Measurements from ENCODE around the gene UNC13D. TPM values are rescaled to one million over a fixed set of nuclear protein-coding genes. Genes with fewer than 3 reads are reported as not detected.
"Not testable (repeated sequence)": the region's sequence is repeated elsewhere in the genome, so short reads cannot be mapped to it uniquely, and the experiment has no call there.

Gene UNC13D
- total RNA-seq (2014; rRNA removed; shearing (Covaris generic)) = 4.2 and 7.2 TPM in 2 replicates

DNA sequence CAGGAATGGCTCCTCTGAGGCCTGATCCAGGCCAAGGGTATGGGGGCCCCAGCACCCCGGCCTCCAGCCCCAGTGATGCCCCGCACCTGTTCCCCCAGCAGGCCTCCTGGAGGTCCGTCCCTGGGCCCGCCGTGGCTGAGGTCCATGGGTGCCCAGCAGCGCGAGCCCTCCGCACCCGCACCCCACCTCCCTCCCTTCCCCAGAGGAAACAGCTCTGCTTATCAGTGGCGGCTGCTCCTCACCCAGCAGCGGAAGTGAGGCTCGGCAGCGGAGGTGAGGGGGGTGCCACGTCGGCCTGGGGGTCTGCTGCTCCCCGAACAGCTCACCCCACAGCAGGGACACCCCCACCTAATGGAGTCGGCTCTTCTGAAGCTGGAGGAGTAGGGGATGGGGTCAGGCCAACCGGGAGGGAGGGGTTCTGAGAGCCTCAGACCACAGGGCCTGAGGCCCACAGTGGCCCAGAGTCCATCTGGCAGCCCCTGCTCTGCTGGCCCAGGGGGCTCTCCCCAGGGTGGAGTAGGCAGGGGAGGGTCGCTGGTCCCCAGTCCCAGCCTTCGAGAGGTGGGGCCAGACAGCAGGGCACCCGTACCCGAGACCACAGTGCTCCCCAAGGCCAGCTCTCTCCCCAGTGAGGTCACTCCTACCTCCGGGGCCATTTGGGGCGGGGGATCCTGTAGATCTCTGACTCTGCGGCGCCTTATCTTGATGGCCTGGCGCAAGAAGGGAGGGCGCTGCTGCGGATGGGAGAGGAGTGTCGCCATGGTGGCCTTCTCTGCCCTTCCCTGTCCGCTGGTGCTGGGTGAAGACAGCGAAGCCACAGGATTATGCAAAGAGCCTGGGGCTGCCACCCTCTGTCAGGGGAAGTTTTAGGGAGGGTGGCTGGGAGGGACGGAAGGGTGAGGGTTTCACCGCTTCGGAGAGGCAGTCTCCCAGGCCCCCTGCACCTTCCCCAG, at the start of gene UNC13D:
UNC13D (minus strand) TSS at position 828 of the 953 bp plus-strand sequence; CDS start at position 761, 67 bp downstream.
- Histone ChIP-seq H3K4me3 (ENCODE audit: insufficient read depth, low read depth, low read length) (no peak within 1 kb of the TSS), H3K27me3 (ENCODE audit: control insufficient read depth, insufficient read depth, low read length) (no peaks in the 10 kb centered on the region), H3K36me3 (replicated peaks; ENCODE audit: control insufficient read depth, insufficient read depth, low read length) (peaks cover 14% of the 10 kb centered on the region)
- DNase-seq = peak; percentile 71

DNA sequence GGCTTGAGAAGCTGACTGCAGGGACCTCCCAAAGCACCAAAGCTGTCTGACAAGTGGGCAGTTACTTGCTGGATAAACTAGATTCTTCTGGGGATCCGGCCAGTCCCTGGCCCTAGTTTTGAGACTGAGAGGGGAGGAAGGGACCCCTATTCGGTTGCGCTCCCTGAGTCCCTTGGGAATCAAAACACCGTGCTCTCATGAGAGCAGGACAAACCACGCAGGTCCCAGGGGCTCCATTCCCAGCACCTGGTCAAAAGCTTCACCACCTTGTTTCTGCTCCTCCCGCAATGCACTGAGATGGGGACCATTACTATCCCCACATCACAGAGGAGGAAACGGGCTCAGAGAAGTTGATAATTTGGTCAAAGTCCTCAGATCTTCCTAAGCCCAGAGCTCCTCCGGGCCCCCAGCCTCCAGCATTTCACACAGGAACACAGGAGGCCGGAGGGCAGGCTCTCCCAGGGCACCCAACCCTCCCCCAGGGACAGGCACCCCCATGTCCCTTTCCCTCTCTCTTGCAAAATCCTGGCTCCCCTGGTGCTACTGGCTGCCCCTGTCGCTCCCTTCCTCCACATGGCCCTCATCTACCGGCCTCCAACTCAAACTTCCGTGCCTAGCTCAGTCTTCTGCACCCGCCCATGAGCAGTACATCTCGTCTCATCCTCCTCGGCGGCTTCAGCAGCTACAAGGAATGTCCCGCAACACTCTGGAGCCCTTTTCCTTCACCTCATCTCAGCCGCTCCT, 49.3 kb upstream of the UNC13D start:
- Histone ChIP-seq H3K27me3 (ENCODE audit: control insufficient read depth, insufficient read depth, low read length) (no peaks in the 10 kb centered on the region), H3K36me3 (replicated peaks; ENCODE audit: control insufficient read depth, insufficient read depth, low read length) (peaks cover 7% of the 10 kb centered on the region), H3K4me3 (ENCODE audit: insufficient read depth, low read depth, low read length) (no peak overlapping the region)
- no peak for DNase-seq

DNA sequence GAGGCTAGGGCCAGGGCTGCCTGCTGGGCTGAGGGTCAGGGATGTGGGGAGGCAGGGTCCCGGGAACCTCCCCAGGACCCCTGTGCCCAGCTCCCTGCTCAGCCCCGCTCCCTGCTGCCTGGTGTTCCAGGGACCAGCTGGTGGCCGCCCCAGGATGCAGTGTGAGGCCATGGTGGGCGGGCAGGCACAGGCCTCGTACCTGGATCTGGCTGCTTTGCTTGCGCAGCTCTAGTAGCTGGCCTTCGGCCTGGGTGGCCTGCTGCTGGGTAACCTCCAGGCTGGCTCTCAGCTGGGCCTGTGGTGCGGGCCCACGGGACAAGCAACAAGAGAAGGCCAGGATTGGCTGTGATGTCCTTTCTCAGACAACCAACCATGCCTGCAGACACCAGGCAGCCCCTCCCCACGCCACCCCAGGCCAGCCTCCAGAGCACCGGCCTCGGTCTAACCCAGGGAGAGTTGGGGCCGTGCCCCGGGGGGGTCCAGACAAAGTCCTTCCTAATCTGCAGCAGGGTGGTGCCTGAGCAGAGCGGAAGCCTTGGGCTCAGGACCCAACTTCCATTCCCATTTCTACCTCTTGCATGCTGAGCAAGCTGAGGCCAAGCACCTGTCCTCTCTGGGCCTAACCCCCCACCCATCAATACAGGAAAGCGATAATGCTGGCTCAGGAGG, 48.5 kb upstream of the UNC13D start:
- Histone ChIP-seq H3K36me3 (replicated peaks; ENCODE audit: control insufficient read depth, insufficient read depth, low read length) (peaks cover 7% of the 10 kb centered on the region), H3K27me3 (ENCODE audit: control insufficient read depth, insufficient read depth, low read length) (no peaks in the 10 kb centered on the region), H3K4me3 (ENCODE audit: insufficient read depth, low read depth, low read length) (no peak overlapping the region)
- no peak for DNase-seq

DNA sequence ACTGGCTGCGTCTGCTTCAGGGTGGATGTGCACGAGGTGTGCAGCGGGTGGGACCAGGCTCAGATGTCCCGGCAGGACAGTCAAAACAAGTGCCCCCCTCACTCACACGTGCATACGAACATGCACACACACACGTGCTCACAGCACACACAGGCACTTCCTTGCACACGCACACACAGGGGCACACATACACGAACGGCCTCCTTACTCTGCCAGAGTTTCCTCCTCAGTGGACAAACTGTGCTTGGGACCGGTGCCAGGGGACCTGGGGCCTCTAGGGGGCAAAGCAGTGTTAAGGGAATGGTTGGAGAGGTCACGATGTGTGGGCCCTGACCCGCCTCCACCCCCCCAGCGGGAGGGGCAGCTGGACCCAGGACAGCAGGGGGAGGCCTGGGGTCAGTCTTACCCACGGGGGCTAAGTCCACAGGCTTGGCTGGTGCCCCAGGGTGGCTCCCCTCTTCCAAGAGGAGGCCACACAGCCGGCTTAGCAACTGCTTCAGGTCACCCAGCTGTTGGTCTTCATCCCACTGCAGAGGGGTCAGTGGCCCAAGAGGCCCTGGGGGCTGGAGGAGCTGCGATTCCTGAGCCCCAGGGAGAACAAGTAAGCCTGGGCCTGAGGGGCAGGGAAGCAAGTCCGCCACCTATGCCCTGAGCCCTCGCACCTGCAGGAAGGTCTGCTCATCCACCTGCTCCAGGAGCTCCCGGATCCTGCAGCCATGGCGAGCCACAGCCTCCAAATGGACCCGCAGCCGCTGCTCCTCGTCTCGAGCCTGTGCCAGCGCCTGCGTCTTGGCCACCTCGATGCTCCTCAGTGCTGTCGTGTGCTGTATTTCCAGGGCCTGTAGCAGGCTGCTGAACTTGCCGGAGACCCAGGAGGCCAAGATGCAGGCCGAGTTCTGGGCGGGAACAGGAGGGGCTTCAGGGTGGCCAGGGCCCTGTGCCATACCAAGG, 47.7 kb upstream of the UNC13D start:
- H3K4me3 ChIP-seq (ENCODE audit: insufficient read depth, low read depth, low read length) = no peak overlapping the region
- H3K27me3 ChIP-seq (ENCODE audit: control insufficient read depth, insufficient read depth, low read length) = no peaks in the 10 kb centered on the region
- DNase-seq = no peak
- H3K36me3 ChIP-seq (replicated peaks; ENCODE audit: control insufficient read depth, insufficient read depth, low read length) = peaks cover 7% of the 10 kb centered on the region

DNA sequence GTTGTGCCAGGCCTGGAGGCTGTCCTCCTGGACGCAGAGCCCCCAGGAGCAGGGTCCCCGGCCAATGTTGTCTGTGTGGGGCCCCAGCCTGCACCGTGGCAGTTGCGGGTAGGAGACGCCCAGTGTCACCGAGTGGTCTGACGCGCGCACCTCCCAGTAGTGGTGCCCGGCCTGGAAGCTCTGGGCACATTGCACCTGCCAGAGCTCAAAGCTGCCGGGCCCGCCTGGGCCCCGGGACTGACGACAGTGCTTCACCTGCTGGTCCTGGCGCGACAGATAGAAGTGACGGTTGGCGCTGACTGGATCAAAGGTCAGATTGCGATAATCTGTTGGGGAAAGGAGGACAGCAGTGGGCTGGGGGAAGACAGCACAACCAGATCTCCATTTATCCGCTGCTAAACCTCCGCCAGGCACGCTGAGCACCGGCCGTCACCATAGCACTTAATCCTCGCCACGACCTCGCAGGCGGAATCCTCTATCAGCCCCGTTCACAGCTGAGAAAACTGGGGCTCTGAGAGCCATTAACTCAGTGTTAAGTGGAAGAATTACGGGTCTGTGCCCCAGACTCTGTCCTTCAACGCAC, 46.9 kb upstream of the UNC13D start:
- DNase-seq = no peak
- Histone ChIP-seq H3K4me3 (ENCODE audit: insufficient read depth, low read depth, low read length) (no peak overlapping the region), H3K27me3 (ENCODE audit: control insufficient read depth, insufficient read depth, low read length) (no peaks in the 10 kb centered on the region), H3K36me3 (replicated peaks; ENCODE audit: control insufficient read depth, insufficient read depth, low read length) (peaks cover 7% of the 10 kb centered on the region)

DNA sequence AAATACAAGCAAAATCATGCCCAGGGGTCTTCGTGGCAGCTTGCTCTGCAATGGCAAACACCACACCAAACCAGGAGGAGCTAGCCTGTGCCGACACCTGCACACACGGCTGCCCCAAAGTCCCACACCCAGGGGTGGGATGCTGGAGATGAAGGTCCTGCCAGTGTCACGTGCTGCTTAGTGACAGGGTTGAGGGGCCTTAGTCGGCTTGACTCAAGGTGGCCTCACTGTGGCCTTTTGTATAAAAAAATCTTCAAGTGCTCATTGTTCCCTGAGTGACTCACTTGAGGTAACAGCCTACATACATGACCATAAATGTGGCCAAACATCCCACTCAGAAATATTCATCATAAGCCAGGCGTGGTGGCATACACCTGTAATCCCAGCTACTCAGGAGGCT, 45.2 kb upstream of the UNC13D start:
- Histone ChIP-seq H3K36me3 (replicated peaks; ENCODE audit: control insufficient read depth, insufficient read depth, low read length) (peaks cover 7% of the 10 kb centered on the region), H3K4me3 (ENCODE audit: insufficient read depth, low read depth, low read length) (no peak overlapping the region), H3K27me3 (ENCODE audit: control insufficient read depth, insufficient read depth, low read length) (no peaks in the 10 kb centered on the region)
- DNase-seq = no peak

DNA sequence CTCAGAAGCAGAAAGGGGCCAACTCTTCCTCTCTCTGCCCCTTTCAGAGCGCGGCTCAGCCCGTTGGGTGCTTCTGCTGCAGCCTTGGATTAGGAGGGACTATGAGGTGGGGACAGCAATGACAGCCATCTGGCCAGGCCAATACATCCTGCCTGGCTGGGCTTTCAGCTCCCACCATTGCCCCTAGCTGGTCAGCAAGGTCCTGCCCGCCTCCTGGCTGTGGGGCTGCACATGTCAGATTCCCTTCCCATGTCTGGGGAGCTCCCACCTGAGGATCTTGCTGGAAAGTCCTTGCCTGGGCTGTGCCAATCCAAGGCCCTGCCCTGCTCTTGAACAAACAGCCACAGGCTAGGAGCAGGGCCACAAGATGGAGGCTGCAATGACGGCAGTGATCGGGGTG, 44.3 kb upstream of the UNC13D start:
- peak; percentile 47 for DNase-seq
- H3K27me3 ChIP-seq (ENCODE audit: control insufficient read depth, insufficient read depth, low read length) = no peaks in the 10 kb centered on the region
- peaks cover 7% of the 10 kb centered on the region for H3K36me3 ChIP-seq (replicated peaks; ENCODE audit: control insufficient read depth, insufficient read depth, low read length)
- H3K4me3 ChIP-seq (ENCODE audit: insufficient read depth, low read depth, low read length) = no peak overlapping the region

DNA sequence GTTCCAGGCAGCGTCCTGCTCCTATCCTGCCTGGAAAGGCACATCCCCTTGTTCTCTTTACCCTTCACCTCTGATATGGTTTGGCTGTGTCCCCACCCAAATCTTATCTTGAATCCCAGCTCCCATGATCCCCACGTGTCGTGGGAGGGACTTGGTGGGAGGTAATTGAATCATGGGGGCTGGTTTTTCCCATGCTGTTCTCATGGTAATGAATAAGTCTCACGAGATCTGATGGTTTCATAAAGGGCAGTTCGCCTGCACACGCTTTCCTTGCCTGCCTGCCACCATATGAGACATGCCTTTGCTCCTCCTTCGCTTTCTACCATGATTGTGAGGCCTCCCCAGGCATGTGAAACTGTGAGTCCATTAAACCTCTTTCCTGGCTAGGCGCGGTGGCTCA, 41.7 kb upstream of the UNC13D start:
- not testable (repeated sequence) for H3K36me3 ChIP-seq (replicated peaks; ENCODE audit: control insufficient read depth, insufficient read depth, low read length); DNase-seq; H3K27me3 ChIP-seq (ENCODE audit: control insufficient read depth, insufficient read depth, low read length); H3K4me3 ChIP-seq (ENCODE audit: insufficient read depth, low read depth, low read length)

DNA sequence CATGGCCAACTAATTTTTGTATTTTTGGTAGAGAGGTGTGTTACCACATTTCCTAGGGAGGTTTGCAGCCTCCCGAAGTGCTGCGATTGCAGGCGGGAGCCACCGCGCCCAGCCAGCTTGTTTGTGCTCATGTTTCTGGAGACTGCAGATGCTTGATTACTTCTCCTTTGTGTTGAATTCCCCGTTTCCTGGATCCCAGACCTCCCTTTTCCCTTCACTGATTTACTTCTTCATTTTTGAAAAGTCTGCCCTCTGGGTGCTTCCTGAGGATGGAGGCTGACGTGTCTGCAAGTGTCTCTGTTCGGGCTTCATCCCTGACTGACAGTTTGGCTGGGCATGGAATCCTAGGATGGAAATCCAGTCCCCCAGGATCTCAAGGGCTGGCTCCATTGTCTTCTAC, 41.2 kb upstream of the UNC13D start:
- no peaks in the 10 kb centered on the region; the same call in 1 of the 2 replicates for H3K27me3 ChIP-seq (ENCODE audit: control insufficient read depth, insufficient read depth, low read length)
- peaks cover 2% of the 10 kb centered on the region for H3K36me3 ChIP-seq (replicated peaks; ENCODE audit: control insufficient read depth, insufficient read depth, low read length)
- H3K4me3 ChIP-seq (ENCODE audit: insufficient read depth, low read depth, low read length) = no peak overlapping the region
- DNase-seq = no peak

DNA sequence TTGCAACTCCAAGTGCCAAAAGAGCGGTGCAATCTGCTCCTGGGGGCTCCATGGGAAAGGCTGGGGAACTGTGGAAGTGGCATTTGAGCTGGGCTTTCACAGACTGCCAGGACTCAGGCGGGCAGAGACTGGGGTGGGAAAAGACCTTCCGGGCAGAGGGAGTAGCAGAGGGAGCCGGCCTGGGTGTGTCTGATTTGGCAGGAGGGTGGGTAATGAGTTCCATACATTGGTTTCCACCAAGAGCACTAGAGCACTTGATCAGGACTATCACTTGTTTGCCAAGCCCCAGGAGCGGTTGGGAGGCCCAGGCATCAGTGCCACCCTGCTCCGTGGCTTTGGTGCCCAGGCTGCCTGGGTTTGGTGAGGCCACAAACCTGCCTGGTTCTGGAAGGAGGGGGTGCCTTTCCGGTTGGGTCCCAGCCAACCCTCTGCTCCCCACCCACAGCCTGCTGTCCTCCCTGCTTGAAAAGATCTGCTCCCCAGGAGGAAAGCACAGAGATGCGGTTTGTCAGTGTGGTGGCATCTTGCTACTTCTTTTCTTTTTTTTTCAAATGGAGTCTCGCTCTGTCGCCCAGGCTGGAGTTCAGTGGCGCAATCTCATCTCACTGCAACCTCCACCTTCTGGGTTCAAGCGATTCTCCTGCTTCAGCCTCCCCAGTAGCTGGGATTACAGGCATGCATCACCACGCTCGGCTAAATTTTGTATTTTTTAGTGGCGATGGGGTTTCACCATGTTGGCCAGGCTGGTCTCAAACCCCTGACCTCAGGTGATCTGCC, 37.7 kb upstream of the UNC13D start:
- no peak overlapping the region for H3K4me3 ChIP-seq (ENCODE audit: insufficient read depth, low read depth, low read length)
- DNase-seq = peak; percentile 29

DNA sequence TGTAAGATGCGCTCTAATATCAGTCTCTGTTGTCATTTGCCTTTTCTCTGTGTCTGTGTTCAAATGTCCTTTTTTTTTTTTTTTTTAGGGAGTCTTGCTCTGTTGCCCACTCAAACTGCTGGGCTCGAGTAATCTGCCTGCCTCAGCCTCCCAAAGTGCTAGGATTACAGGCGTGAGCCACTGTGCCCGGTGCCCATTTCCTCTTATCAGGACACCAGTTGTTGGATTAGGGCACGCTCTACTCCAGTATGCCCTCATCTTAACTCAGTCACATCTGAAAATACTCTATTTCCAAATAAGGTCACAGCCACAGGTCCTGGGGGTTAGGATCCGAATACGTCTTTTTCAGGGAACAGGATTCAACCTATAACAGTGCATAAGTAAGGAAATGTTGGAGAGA, 36.1 kb upstream of the UNC13D start:
- DNase-seq = no peak
- Histone ChIP-seq H3K4me3 (ENCODE audit: insufficient read depth, low read depth, low read length) (no peak overlapping the region), H3K27me3 (ENCODE audit: control insufficient read depth, insufficient read depth, low read length) (peaks cover 23% of the 10 kb centered on the region), H3K36me3 (replicated peaks; ENCODE audit: control insufficient read depth, insufficient read depth, low read length) (no peaks in the 10 kb centered on the region)

More for the DNA sequence above, 37.7 kb upstream of the UNC13D start:
- H3K36me3 ChIP-seq (replicated peaks; ENCODE audit: control insufficient read depth, insufficient read depth, low read length) = no peaks in the 10 kb centered on the region
- H3K27me3 ChIP-seq (ENCODE audit: control insufficient read depth, insufficient read depth, low read length) = peaks cover 20% of the 10 kb centered on the region

DNA sequence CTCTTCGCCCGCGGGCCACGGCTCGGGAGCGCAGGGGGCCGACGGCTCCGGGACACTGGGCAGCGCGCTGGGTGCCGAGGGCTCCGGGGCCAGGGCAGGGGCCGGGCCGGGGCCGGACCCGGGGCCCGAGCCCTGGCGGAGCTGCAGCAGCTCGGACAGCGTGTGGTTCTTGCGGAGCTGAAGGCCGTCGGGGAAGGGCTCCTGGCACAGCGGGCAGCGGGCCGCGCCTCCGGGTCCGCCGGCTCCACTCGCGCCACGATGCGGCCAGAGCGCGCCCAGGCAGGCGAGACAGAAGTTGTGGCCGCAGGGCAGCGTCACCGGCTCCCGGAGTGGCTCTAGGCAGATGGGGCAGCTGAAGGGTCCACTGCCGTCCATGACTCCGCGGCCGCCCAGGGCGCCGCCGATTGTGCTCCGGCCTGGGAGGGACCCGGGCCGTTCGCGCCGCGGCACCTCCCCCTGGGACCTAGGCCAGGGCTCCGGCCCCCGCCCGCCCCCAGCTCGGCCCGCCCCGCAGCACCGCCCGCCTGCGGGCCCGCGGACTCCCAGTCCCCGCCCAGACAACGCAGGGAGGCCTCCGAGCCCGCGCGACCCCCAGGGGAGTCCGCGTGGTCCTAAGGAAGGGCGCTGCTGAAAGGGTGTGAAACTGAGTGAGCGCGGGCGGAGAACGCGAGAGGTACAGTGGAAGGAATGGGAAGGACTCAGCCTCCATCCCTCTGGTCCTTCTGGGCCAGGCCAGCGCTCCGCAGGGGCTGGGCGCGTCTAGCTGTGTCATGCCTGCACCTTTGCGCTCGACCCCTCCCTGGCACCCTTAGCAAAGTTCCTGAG, 34.2 kb upstream of the UNC13D start, which contains the start of gene TRIM47:
TRIM47 (minus strand) TSS at position 408 of the 825 bp plus-strand sequence; CDS start at position 375, 33 bp downstream.
- Histone ChIP-seq H3K4me3 (ENCODE audit: insufficient read depth, low read depth, low read length) (peak within 1 kb of the TSS; percentile 65), H3K27me3 (ENCODE audit: control insufficient read depth, insufficient read depth, low read length) (peaks cover 23% of the 10 kb centered on the region), H3K36me3 (replicated peaks; ENCODE audit: control insufficient read depth, insufficient read depth, low read length) (no peaks in the 10 kb centered on the region)
- DNase-seq = peak; percentile 86
